Esophagus muscularis mucosa (tissue), 4 donors: ENCODE measurements around the gene ANKRD65. TPM values are rescaled to one million over a fixed set of nuclear protein-coding genes. Genes with fewer than 3 reads are reported as not detected.

Experiments
- DNase-seq: peaks from one replicate; pipeline ENCODE4 v3.0.0-alpha.2; 2017; ENCODE audit errors: extremely low spot score
- H3K27ac ChIP-seq, 4 donors: fragments of 200-600 bp; sonication (generic); replicated peaks in 1 of 4; 1 replicate in 3 of 4; 2 replicates in 1 of 4; pipeline ENCODE4 v1.5.1; 2016 to 2019; ENCODE audit warnings: mild to moderate bottlenecking in 1 of 4
- H3K27me3 ChIP-seq, 4 donors: fragments of 200-600 bp; sonication (generic); one replicate each; pipeline versions ENCODE4 v1.5.1 to v1.6.0; 2016 to 2019
- H3K36me3 ChIP-seq, 4 donors: fragments of 200-600 bp; sonication (generic); one replicate each; pipeline ENCODE4 v1.5.1; 2016 to 2019
- H3K4me1 ChIP-seq, 4 donors: fragments of 200-600 bp; sonication (generic); one replicate each; pipeline ENCODE4 v1.5.1; 2016 to 2019
- H3K4me3 ChIP-seq, 4 donors: fragments of 200-600 bp; sonication (generic); 1 replicate in 2 of 4; 2 replicates in 2 of 4; pipeline ENCODE4 v1.5.1; 2016 to 2019; ENCODE audit warnings: mild to moderate bottlenecking in 4 of 4, moderate library complexity in 1 of 4
- H3K9me3 ChIP-seq, 4 donors: fragments of 200-600 bp; sonication (generic); 1 replicate in 3 of 4; 2 replicates in 1 of 4; pipeline ENCODE4 v1.5.1; 2016 to 2019
- CTCF ChIP-seq, 3 experiments: fragments of 200-600 bp in 2 of 3; fragments of 450-650 bp in 1 of 3; sonication (generic) in 2 of 3; IDR thresholded peaks; one replicate each; pipeline ENCODE4 v1.5.1; 2017 to 2019; ENCODE audit warnings: antibody characterized with exemption in 3 of 3, mild to moderate bottlenecking in 2 of 3, moderate library complexity in 1 of 3
- EP300 ChIP-seq: sonication (generic); formaldehyde crosslinking; IDR thresholded peaks from one replicate; pipeline ENCODE4 v1.6.1; 2017; ENCODE audit warnings: antibody characterized with exemption
- POLR2A ChIP-seq: fragments of 450-650 bp; IDR thresholded peaks from one replicate; pipeline ENCODE4 v1.6.1; 2017; ENCODE audit warnings: antibody characterized with exemption, moderate library complexity, mild to moderate bottlenecking, low read depth
- POLR2AphosphoS5 ChIP-seq, 2 donors: sonication (generic); formaldehyde crosslinking; IDR thresholded peaks; one replicate each; pipeline ENCODE4 v1.6.1; 2017; ENCODE audit warnings: antibody characterized with exemption in 2 of 2
- WGBS: methylation state at CpG from one replicate; pipeline ENCODE4 v1.1.5; 2018; 5-methylcytosine and 5-hydroxymethylcytosine counted together
- intact Hi-C: fragments of 100-400 bp; cut with DNase I; formaldehyde crosslinking; loops from one replicate; pipeline ENCODE4 v1.15.1; 2023
- total RNA-seq, 4 donors: library from RNA; depleted of rRNA; stranded (reverse); fragments of >200 nt; gene quantifications; one replicate each; pipeline versions ENCODE4 v1.1.0 to v1.2.1, GENCODE V29; 2016

Gene ANKRD65
- total RNA-seq, 4 donors from 2014 or later, result 8.1 to 19.2 (median 9.8) TPM

GRCh38 chr1:1421907-1422464 lies 910 bp upstream of the ANKRD65 start:
- Histone ChIP-seq H3K4me1 (peaks cover 8 to 67% (median 41%) of the 10 kb centered on the region in 4 donors), H3K27me3 (no peaks in the 10 kb centered on the region), H3K4me3 (no peak overlapping the region), H3K36me3 (no peaks in the 10 kb centered on the region), H3K9me3 (no peaks in the 10 kb centered on the region), H3K27ac (peak overlapping the region in 2 of 4 donors; percentile 57 to 68)
- DNase-seq, result no peak
- TF ChIP-seq POLR2A (no peak), CTCF (IDR thresholded peaks at IDR 0.05) (no peak), EP300 (no peak), POLR2AphosphoS5 (IDR thresholded peaks at IDR 0.05) (no peak)
- intact Hi-C loops, result no loop called here
- WGBS, result 93% methylated on average over 5 of the region's 7 CpGs

GRCh38 chr1:1420654-1421141 lies 378 bp downstream of the ANKRD65 start:
- Histone ChIP-seq H3K9me3 (no peaks in the 10 kb centered on the region), H3K4me1 (peaks cover 8 to 54% (median 34%) of the 10 kb centered on the region in 4 donors), H3K27ac (peak overlapping the region in 3 of 4 donors; percentile 57 to 77 (median 68)), H3K36me3 (no peaks in the 10 kb centered on the region), H3K27me3 (no peaks in the 10 kb centered on the region), H3K4me3 (peak overlapping the region; percentile 53 to 62 (median 54))
- intact Hi-C loops, result no loop called here
- 63% methylated on average over 7 of the region's 12 CpGs for WGBS
- TF ChIP-seq POLR2A, result no peak
- TF ChIP-seq POLR2AphosphoS5 (IDR thresholded peaks at IDR 0.05), result no peak
- no peak for TF ChIP-seq EP300
- no peak for TF ChIP-seq CTCF (IDR thresholded peaks at IDR 0.05)
- DNase-seq, result no peak

GRCh38 chr1:1419813-1420653 lies 1.0 kb downstream of the ANKRD65 start:
- no peaks in the 10 kb centered on the region for H3K9me3 ChIP-seq
- TF ChIP-seq CTCF (IDR thresholded peaks at IDR 0.05), result peak in 2 of 3 experiments; percentile 29 to 30
- no peak for TF ChIP-seq EP300
- no peak for TF ChIP-seq POLR2AphosphoS5 (IDR thresholded peaks at IDR 0.05)
- TF ChIP-seq POLR2A, result no peak
- peak overlapping the region; percentile 75 to 84 (median 76) for H3K27ac ChIP-seq
- WGBS, result no CpG with 5 or more reads among the region's 112 CpGs
- H3K27me3 ChIP-seq, result no peaks in the 10 kb centered on the region
- H3K4me1 ChIP-seq, result peaks cover 8 to 52% (median 34%) of the 10 kb centered on the region in 4 donors
- H3K36me3 ChIP-seq, result no peaks in the 10 kb centered on the region
- no peak for DNase-seq
- intact Hi-C loops, result no loop called here
- peak overlapping the region; percentile 53 to 62 (median 54) for H3K4me3 ChIP-seq

- DNase-seq, result no peak
- H3K36me3 ChIP-seq, result no peaks in the 10 kb centered on the region
- 98% methylated on average over 8 of the region's 21 CpGs for WGBS
- no peak for TF ChIP-seq EP300
- no peak for TF ChIP-seq POLR2A
- no peak for TF ChIP-seq POLR2AphosphoS5 (IDR thresholded peaks at IDR 0.05)
- TF ChIP-seq CTCF (IDR thresholded peaks at IDR 0.05), result no peak
- no peaks in the 10 kb centered on the region for H3K9me3 ChIP-seq
- peak overlapping the region; percentile 53 to 62 (median 54) for H3K4me3 ChIP-seq
- peaks cover 8 to 52% (median 34%) of the 10 kb centered on the region in 4 donors for H3K4me1 ChIP-seq
- H3K27me3 ChIP-seq, result no peaks in the 10 kb centered on the region
- H3K27ac ChIP-seq, result peak overlapping the region; percentile 75 to 84 (median 76)
- intact Hi-C loops, result no loop called here
Measured at GRCh38 chr1:1419363-1419812, 1.7 kb downstream of the ANKRD65 start.
